GM19395 (cell line): ENCODE results near the gene ZNF804A.

Experiments
- ATAC-seq: cut with Tn5 transposase; IDR thresholded peaks from one replicate; pipeline ENCODE4 v1.9.1; 2021; ENCODE audit warnings: mild to moderate bottlenecking, moderate library complexity; ENCODE audit not compliant: unreplicated experiment

ZNF804A gene

DNA sequence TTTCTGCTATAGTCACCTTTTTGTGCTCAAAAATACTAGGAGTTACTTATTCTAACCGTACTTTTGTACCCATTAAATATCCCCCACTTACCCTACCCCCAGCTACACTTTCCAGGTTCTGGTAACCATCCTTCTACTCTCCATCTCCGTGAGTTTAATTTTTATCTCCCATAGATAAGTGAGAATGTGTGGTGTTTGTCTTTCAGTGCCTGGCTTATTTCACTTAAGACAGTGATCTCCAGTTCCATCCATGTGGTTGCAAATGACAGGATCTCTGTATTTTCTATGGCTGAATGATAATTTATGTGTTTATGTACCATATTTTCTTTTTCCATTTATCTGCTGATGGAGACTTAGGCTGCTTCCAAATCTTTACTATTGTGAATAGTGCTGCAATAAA is 323.3 kb downstream of the ZNF804A start:
- no peak for ATAC-seq

DNA sequence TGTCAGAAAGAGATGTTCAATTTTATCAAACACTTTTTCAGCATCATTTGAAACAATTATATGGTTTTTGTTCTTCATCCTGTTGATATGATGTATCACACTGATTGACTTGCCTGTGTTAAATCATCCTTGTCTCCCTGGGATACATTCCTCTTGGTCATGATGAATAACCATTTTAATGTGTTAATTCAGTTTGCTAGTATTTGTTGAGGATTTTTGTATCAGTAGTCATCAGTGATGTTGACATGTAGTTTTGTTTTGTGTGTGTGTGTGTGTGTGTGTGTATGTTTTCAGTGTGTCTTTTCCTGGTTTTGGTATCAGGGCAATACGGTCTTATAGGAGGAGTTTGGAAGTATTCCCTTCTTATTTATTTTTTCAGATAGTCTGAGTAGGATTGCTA is 325.4 kb downstream of the ZNF804A start:
- no peak for ATAC-seq

GRCh38 chr2:184927040-184927439 is 328.7 kb downstream of the ZNF804A start:
- ATAC-seq: no peak

- ATAC-seq: no peak
Measured at GRCh38 chr2:184936761-184937160, 338.4 kb downstream of the ZNF804A start.

GRCh38 chr2:184938221-184938985 is 340.1 kb downstream of the ZNF804A start:
- no peak for ATAC-seq

- no peak for ATAC-seq
Measured at GRCh38 chr2:184945326-184945725, 347.0 kb downstream of the ZNF804A start.

GRCh38 chr2:184945824-184946223 is 347.5 kb downstream of the ZNF804A start:
- ATAC-seq: no peak

DNA sequence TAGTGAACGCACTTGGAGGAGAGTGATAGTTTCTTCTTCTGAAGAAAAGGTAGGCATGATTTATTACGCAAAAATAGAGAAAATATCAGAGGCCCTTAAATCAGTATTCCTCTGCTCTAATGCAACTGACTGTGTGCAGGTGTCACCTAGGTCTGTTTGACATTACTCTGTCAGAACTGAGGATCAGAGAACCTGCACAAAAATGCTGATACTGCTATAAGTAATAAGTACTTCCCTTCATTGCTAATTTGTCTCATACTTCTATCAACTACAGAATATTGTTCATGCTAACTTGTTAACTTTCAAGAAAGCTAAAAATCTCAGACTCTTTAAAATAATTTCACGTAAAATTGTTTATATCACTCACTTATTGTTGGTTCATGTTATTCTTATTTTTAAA is 358.5 kb downstream of the ZNF804A start:
- ATAC-seq: no peak

GRCh38 chr2:184971546-184972068 is 373.3 kb downstream of the ZNF804A start:
- no peak for ATAC-seq
